BE2C (cell line): ENCODE data around the gene SPATA20.

Experiments used
- DNase-seq: peaks from one replicate; pipeline ENCODE4 v3.0.0-alpha.2; 2020
- H3K27me3 ChIP-seq: fragments of 250-450 bp; sonication (Bioruptor Pico); 2 replicates; pipeline ENCODE4 v1.5.1; 2020; ENCODE audit warnings: mild to moderate bottlenecking
- H3K36me3 ChIP-seq: fragments of 250-450 bp; sonication (Bioruptor Pico); 2 replicates; pipeline ENCODE4 v1.5.1; 2020; ENCODE audit warnings: mild to moderate bottlenecking
- H3K4me1 ChIP-seq: fragments of 250-450 bp; sonication (Bioruptor Pico); 2 replicates; pipeline ENCODE4 v1.5.1; 2020
- H3K4me3 ChIP-seq: 2 replicates; pipeline ENCODE4 v1.5.1; 2011; ENCODE audit warnings: low read depth, low read length
- H3K9me3 ChIP-seq: fragments of 250-450 bp; sonication (Bioruptor Pico); 2 replicates; pipeline ENCODE4 v1.5.1; 2020
- TF ChIP-seq, protein P1 (sequence below): IDR thresholded peaks from 2 replicates; pipeline ENCODE4 v1.5.1; 2012; ENCODE audit warnings: mild to moderate bottlenecking, low read depth, low read length

The SPATA20 gene

DNA sequence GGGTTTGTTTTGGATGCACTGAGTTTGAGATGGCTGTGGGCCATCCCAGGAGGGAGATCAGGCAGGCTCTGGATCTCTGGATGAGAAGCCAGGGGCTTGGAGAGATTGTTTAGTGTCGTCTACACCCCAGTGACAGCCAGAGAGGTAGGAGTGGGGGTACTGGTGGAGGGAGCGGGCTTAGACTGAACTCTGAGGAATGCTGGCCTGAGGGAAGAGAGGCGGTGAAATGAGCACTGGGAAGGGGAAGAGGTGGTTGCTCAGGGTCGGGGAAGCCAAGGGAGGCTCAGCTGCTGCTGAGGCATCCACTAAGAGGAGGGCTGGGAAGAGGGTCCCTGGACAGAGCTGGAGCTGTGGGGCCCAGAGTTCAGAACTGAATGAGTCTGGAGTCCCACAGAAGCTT lies 37.1 kb downstream of the SPATA20 start:
- H3K36me3 ChIP-seq, result no peaks in the 10 kb centered on the region
- peaks cover 8% of the 10 kb centered on the region for H3K4me1 ChIP-seq
- H3K9me3 ChIP-seq, result no peaks in the 10 kb centered on the region
- TF ChIP-seq, protein P1, sequence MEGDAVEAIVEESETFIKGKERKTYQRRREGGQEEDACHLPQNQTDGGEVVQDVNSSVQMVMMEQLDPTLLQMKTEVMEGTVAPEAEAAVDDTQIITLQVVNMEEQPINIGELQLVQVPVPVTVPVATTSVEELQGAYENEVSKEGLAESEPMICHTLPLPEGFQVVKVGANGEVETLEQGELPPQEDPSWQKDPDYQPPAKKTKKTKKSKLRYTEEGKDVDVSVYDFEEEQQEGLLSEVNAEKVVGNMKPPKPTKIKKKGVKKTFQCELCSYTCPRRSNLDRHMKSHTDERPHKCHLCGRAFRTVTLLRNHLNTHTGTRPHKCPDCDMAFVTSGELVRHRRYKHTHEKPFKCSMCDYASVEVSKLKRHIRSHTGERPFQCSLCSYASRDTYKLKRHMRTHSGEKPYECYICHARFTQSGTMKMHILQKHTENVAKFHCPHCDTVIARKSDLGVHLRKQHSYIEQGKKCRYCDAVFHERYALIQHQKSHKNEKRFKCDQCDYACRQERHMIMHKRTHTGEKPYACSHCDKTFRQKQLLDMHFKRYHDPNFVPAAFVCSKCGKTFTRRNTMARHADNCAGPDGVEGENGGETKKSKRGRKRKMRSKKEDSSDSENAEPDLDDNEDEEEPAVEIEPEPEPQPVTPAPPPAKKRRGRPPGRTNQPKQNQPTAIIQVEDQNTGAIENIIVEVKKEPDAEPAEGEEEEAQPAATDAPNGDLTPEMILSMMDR, result no peak
- no peaks in the 10 kb centered on the region for H3K27me3 ChIP-seq
- H3K4me3 ChIP-seq, result no peak overlapping the region
- DNase-seq, result no peak

DNA sequence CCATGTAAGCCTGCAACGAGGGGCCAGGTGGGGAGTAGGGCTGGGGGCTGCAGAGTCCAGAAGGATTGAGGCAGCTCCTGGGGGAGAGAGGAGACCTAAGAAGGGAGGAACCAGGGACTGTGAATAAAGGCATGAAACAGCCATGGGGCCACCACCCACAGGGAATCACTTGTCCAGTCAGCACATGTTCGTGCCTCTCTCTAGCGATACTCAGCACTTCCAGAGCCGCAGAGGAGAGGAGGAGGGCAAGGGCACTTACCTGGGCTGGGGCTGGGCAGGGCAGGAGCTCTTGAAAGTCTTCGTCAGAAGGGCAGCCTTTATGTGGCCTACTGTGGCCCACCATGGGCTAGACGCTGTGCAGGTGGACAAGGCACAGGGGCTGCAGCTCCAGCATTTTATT lies 37.8 kb downstream of the SPATA20 start:
- no peaks in the 10 kb centered on the region for H3K27me3 ChIP-seq
- no peak overlapping the region for H3K4me3 ChIP-seq
- H3K36me3 ChIP-seq, result no peaks in the 10 kb centered on the region

DNA sequence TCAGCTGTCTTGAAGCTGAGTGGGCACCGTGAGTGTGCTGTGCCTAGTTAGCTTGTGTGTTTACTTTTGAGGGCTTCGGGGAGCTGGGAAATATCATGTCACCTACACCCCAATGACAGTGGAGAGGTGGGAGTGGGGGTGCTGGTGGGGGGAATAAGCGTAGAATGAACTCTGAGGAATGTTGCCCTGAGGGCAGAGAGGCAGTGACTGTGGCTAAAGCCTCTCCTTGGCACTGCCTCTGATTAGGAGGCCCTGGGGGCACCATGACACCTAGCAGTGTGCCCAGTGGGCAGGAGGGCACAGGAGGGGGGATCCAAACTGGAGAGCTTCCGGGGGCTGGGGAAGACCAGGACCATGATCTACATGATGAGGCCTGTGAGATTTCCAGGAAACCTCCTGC lies 38.4 kb downstream of the SPATA20 start:
- Histone ChIP-seq H3K4me1 (peaks cover 8% of the 10 kb centered on the region), H3K27me3 (no peaks in the 10 kb centered on the region), H3K36me3 (no peaks in the 10 kb centered on the region), H3K9me3 (no peaks in the 10 kb centered on the region), H3K4me3 (no peak overlapping the region)
- TF ChIP-seq, protein P1, result no peak
- DNase-seq, result no peak

More for the DNA sequence above, 37.8 kb downstream of the SPATA20 start:
- Histone ChIP-seq H3K4me1 (peaks cover 8% of the 10 kb centered on the region), H3K9me3 (no peaks in the 10 kb centered on the region)
- no peak for DNase-seq
- TF ChIP-seq, protein P1, result no peak

DNA sequence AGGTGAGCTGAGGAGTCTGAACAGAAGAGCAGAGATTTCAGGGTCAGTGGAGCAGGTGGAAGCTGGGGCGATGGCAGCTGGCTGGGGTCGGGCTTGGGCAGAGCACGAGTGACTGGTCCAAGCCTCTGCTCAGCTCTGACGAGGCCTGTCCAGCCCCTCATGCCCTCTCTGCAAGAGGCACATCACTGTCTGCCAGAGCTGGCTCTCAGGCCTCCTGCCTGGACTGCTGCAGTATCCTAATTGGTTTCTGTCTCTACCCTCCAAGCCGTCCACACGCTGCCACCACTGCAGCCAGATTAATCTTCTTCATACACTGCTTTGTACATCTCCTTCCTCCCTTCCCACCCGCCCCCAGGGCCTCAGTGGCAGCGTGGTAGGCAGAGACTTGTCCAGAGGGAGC lies 38.9 kb downstream of the SPATA20 start:
- Histone ChIP-seq H3K27me3 (no peaks in the 10 kb centered on the region), H3K9me3 (no peaks in the 10 kb centered on the region), H3K36me3 (no peaks in the 10 kb centered on the region), H3K4me3 (no peak overlapping the region), H3K4me1 (peaks cover 8% of the 10 kb centered on the region)
- TF ChIP-seq, protein P1, result no peak
- DNase-seq, result no peak

DNA sequence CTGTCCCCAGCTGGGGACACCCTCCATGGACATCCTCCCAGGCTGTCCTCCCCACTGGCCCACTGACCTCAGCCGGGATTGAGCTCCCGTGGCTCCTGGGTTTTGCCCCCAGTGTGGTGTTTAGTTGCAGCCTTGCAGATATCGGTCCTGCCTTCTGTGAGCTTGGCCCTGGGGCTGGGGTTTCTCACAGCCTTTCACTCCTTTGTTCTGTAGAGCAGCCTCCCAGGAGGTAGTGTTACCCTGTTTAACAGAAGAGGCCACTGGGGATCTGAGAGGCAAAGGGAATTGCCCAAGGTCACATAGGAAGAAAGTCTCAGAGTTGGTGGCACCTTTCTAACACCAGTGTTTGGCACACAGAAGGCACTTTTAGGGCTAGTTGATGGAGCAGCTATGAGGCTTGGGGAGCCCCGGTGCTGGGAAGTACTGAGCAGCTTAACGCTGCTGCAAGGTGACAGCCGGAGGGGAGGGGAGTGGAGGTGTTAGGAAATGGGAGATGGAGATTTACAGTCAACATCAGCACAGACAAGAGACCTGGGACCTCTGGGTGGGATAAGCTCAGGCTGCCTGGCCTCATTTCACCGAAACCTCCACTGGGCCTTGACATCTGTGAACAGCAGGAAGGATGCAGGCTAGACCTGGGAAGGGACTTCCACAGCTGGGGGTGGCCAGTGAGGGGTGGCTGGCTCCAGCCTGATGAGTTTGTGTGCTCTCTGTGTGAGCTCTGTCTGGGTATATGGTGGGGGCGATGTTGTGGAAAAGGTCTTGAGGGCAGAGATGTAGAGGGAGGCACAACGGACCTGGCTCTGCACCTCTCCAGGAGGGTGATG lies 39.7 kb downstream of the SPATA20 start:
- Histone ChIP-seq H3K27me3 (no peaks in the 10 kb centered on the region), H3K36me3 (no peaks in the 10 kb centered on the region), H3K4me1 (peaks cover 8% of the 10 kb centered on the region), H3K4me3 (no peak overlapping the region), H3K9me3 (no peaks in the 10 kb centered on the region)
- TF ChIP-seq, protein P1, result no peak
- no peak for DNase-seq

DNA sequence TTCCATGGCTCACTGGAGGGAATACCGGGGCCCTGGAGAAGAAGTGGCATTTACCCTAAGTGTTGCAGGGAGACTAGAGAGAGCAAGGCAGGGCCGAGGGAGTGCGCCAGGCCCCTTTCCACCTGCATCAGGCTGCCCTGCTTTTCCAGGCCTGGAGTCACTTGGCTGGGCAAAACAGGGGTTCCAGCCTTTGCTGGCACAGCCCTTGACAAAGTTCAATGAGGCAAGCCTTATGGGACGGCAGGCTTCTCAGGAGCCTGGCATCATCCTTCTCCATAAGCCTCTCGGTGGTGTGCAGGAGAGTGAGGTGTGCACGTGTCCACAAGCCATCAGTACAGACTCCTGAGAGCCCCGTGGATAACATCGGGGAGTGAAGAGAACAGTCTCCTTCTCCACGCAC lies 40.6 kb downstream of the SPATA20 start:
- no peak for DNase-seq
- Histone ChIP-seq H3K4me3 (no peak overlapping the region), H3K36me3 (no peaks in the 10 kb centered on the region), H3K27me3 (no peaks in the 10 kb centered on the region), H3K9me3 (no peaks in the 10 kb centered on the region), H3K4me1 (peaks cover 8% of the 10 kb centered on the region)
- TF ChIP-seq, protein P1, result no peak
